ENCODE data around the gene CEND1.
A peak's percentile ranks its signal among the peaks of the same experiment; 100 is the strongest.

Gene CEND1

GRCh38 chr11:827146-827896 lies 37.4 kb upstream of the CEND1 start:
- no peak for DNase-seq (ENCODE audit: low spot score)

GRCh38 chr11:826836-827145 lies 36.9 kb upstream of the CEND1 start:
- DNase-seq (ENCODE audit: low spot score): no peak

GRCh38 chr11:826227-826621 lies 36.3 kb upstream of the CEND1 start:
- DNase-seq (ENCODE audit: low spot score): no peak

- no peak for DNase-seq (ENCODE audit: low spot score)
These were observed 35.7 kb upstream of the CEND1 start for GRCh38 chr11:825366-826226.

GRCh38 chr11:824942-825341 lies 35.1 kb upstream of the CEND1 start:
- DNase-seq (ENCODE audit: low spot score): no peak

GRCh38 chr11:824292-824880 lies 34.5 kb upstream of the CEND1 start:
- DNase-seq (ENCODE audit: low spot score): peak; percentile 74

- DNase-seq (ENCODE audit: low spot score): no peak
These were observed 33.8 kb upstream of the CEND1 start for GRCh38 chr11:823441-824291.

- peak; percentile 70 for DNase-seq (ENCODE audit: low spot score)
These were observed 31.9 kb upstream of the CEND1 start for GRCh38 chr11:821512-822371.

- DNase-seq (ENCODE audit: low spot score): peak; percentile 61
These were observed 31.0 kb upstream of the CEND1 start for GRCh38 chr11:820655-821511.

GRCh38 chr11:819943-820649 lies 30.2 kb upstream of the CEND1 start:
- DNase-seq (ENCODE audit: low spot score): peak; percentile 73

GRCh38 chr11:819129-819931 lies 29.4 kb upstream of the CEND1 start:
- peak; percentile 96 for DNase-seq (ENCODE audit: low spot score)

GRCh38 chr11:818396-819128 lies 28.7 kb upstream of the CEND1 start, which contains the start of gene PNPLA2:
TSS of gene PNPLA2 (plus strand) at chr11:818914. CDS start at chr11:819719, 805 bp downstream.
- no peak for DNase-seq (ENCODE audit: low spot score)

- DNase-seq (ENCODE audit: low spot score): no peak
These were observed 26.5 kb upstream of the CEND1 start for GRCh38 chr11:816433-816779.

GRCh38 chr11:815675-816432 lies 26.0 kb upstream of the CEND1 start:
- DNase-seq (ENCODE audit: low spot score): no peak

- no peak for DNase-seq (ENCODE audit: low spot score)
These were observed 23.7 kb upstream of the CEND1 start for GRCh38 chr11:813456-814096.

- no peak for DNase-seq (ENCODE audit: low spot score)
These were observed 23.2 kb upstream of the CEND1 start for GRCh38 chr11:813072-813455.

GRCh38 chr11:812390-812789 lies 22.5 kb upstream of the CEND1 start:
- DNase-seq (ENCODE audit: low spot score): no peak
